Lower leg skin (tissue), 4 donors: ENCODE results near the gene HADHB. TPM values are rescaled to one million over a fixed set of nuclear protein-coding genes. Genes with fewer than 3 reads are reported as not detected.
"Not testable (repeated sequence)": the region's sequence is repeated elsewhere in the genome, so short reads cannot be mapped to it uniquely, and the experiment has no call there.

ENCODE experiments used
- DNase-seq, 2 donors: peaks; one replicate each; pipeline ENCODE4 v3.0.0-alpha.2; 2019; ENCODE audit warnings: low spot score in 2 of 2
- H3K4me3 ChIP-seq: fragments of 200-600 bp; sonication (generic); 2 replicates; pipeline ENCODE4 v1.5.1; 2017; ENCODE audit warnings: mild to moderate bottlenecking, low read depth; ENCODE audit not compliant: poor library complexity, severe bottlenecking
- CTCF ChIP-seq, 3 donors: fragments of 450-650 bp; IDR thresholded peaks; one replicate each; pipeline ENCODE4 v1.5.1; 2016; ENCODE audit warnings: antibody characterized with exemption in 3 of 3, mild to moderate bottlenecking in 3 of 3, moderate library complexity in 2 of 3
- POLR2A ChIP-seq, 2 donors: fragments of 450-650 bp; IDR thresholded peaks; one replicate each; pipeline ENCODE4 v1.6.1; 2016 to 2017; ENCODE audit warnings: antibody characterized with exemption in 2 of 2, mild to moderate bottlenecking in 1 of 2, moderate library complexity in 1 of 2
- WGBS, 2 donors: methylation state at CpG; one replicate each; pipeline ENCODE4 v1.1.5; 2018; 5-methylcytosine and 5-hydroxymethylcytosine counted together
- intact Hi-C: fragments of 100-400 bp; cut with DNase I; formaldehyde crosslinking; loops from one replicate; pipeline ENCODE4 v1.15.0; 2023; ENCODE audit warnings: low total_unique reads
- total RNA-seq, 4 donors: library from RNA; depleted of rRNA; stranded (reverse); fragments of >200 nt; gene quantifications; one replicate each; pipeline ENCODE4 v1.1.0, GENCODE V29; 2016

Gene HADHB
- total RNA-seq, 4 donors from 2014 or later = 101 to 139 (median 111) TPM

- TF ChIP-seq POLR2A (IDR thresholded peaks at IDR 0.05) = no peak
- TF ChIP-seq CTCF (IDR thresholded peaks at IDR 0.05) = no peak
Measured at GRCh38 chr2:26318950-26319349, 74.2 kb downstream of the HADHB start.

GRCh38 chr2:26324479-26324878, 79.7 kb downstream of the HADHB start:
- not testable (repeated sequence) for H3K4me3 ChIP-seq, DNase-seq
- intact Hi-C loops = loop anchor here (10.0 kb wide), 1 partner anchor 80 kb away; the partner anchor contains the start of genes HADHA and HADHB

More at GRCh38 chr2:26318950-26319349, 74.2 kb downstream of the HADHB start:
- no peak for DNase-seq
- intact Hi-C loops = no loop called here
- no peak overlapping the region for H3K4me3 ChIP-seq
- WGBS, 2 donors = 51 to 56% methylated on average over 6 of the region's 6 CpGs

GRCh38 chr2:26324903-26325302, 80.2 kb downstream of the HADHB start:
- no peak overlapping the region for H3K4me3 ChIP-seq
- WGBS, 2 donors = 65 to 83% methylated on average over 3 of the region's 3 CpGs
- intact Hi-C loops = loop anchor here (10.0 kb wide), 1 partner anchor 80 kb away; the partner anchor contains the start of genes HADHA and HADHB
- DNase-seq = no peak
- TF ChIP-seq CTCF (IDR thresholded peaks at IDR 0.05) = no peak
- no peak for TF ChIP-seq POLR2A (IDR thresholded peaks at IDR 0.05)

- DNase-seq = no peak
- 66 to 72% methylated on average over 4 of the region's 4 CpGs for WGBS, 2 donors
- TF ChIP-seq CTCF (IDR thresholded peaks at IDR 0.05) (no peak), POLR2A (IDR thresholded peaks at IDR 0.05) (no peak)
- intact Hi-C loops = loop anchor here (10.0 kb wide), 1 partner anchor 81 kb away; the partner anchor contains the start of genes HADHA and HADHB
- H3K4me3 ChIP-seq = no peak overlapping the region
Measured at GRCh38 chr2:26325851-26326250, 81.1 kb downstream of the HADHB start.

GRCh38 chr2:26326514-26326913, 81.8 kb downstream of the HADHB start:
- no peak overlapping the region for H3K4me3 ChIP-seq
- WGBS, 2 donors = 90% methylated on average over 1 of the region's 1 CpG
- DNase-seq = no peak
- TF ChIP-seq CTCF (IDR thresholded peaks at IDR 0.05) (no peak), POLR2A (IDR thresholded peaks at IDR 0.05) (no peak)
- intact Hi-C loops = loop anchor here (10.0 kb wide), 1 partner anchor 82 kb away; the partner anchor contains the start of genes HADHA and HADHB

GRCh38 chr2:26327291-26328272, 82.8 kb downstream of the HADHB start:
- no peak overlapping the region for H3K4me3 ChIP-seq
- intact Hi-C loops = loop anchor here (10.0 kb wide), 1 partner anchor 83 kb away; the partner anchor contains the start of genes HADHA and HADHB
- no peak for DNase-seq
- TF ChIP-seq POLR2A (IDR thresholded peaks at IDR 0.05) = no peak
- TF ChIP-seq CTCF (IDR thresholded peaks at IDR 0.05) = no peak
- WGBS, 2 donors = 55 to 65% methylated on average over 5 of the region's 5 CpGs

- H3K4me3 ChIP-seq, DNase-seq: not testable (repeated sequence)
- 95 to 96% methylated on average over 4 of the region's 4 CpGs for WGBS, 2 donors
- intact Hi-C loops = loop anchor here (10.0 kb wide), 1 partner anchor 84 kb away; the partner anchor contains the start of genes HADHA and HADHB
Measured at GRCh38 chr2:26329083-26329482, 84.3 kb downstream of the HADHB start.
